Type B pancreatic cell (in vitro differentiated cells): ENCODE results near the gene KCNE3. TPM values are rescaled to one million over a fixed set of nuclear protein-coding genes. Genes with fewer than 3 reads are reported as not detected.

ENCODE experiments used
- DNase-seq: peaks from one replicate; pipeline ENCODE4 v3.0.0; 2021; ENCODE audit warnings: mixed read lengths; ENCODE audit not compliant: unreplicated experiment; ENCODE audit errors: extremely low spot score
- H3K27ac Mint-ChIP-seq: 2 replicates; pipeline ENCODE4 v1.8.0; 2021; ENCODE audit warnings: mild to moderate bottlenecking, mixed read lengths
- H3K27me3 Mint-ChIP-seq: 2 replicates; pipeline ENCODE4 v1.8.0; 2021; ENCODE audit warnings: mixed read lengths
- H3K36me3 Mint-ChIP-seq: 2 replicates; pipeline ENCODE4 v1.8.0; 2021; ENCODE audit warnings: mixed read lengths
- H3K4me1 Mint-ChIP-seq: one replicate; pipeline ENCODE4 v1.8.0; 2021; ENCODE audit warnings: mixed read lengths; ENCODE audit not compliant: unreplicated experiment
- H3K4me3 Mint-ChIP-seq: 2 replicates; pipeline ENCODE4 v1.8.0; 2021; ENCODE audit warnings: mild to moderate bottlenecking, mixed read lengths
- H3K9me3 Mint-ChIP-seq: 2 replicates; pipeline ENCODE4 v1.8.0; 2021; ENCODE audit warnings: mixed read lengths
- total RNA-seq: library from RNA; stranded (reverse); gene quantifications from 2 replicates; pipeline ENCODE4 v1.2.1, GENCODE V29; 2021; ENCODE audit warnings: low replicate concordance
- TF ChIP-seq, protein P1 (sequence below): fragments of 200-600 bp; sonication (generic); conservative IDR thresholded peaks from 2 replicates; pipeline ENCODE4 v1.5.0; 2021; ENCODE audit warnings: antibody characterized with exemption, mild to moderate bottlenecking

KCNE3 gene
- total RNA-seq, 1 donor from 2014 or later = 12.5 TPM

DNA sequence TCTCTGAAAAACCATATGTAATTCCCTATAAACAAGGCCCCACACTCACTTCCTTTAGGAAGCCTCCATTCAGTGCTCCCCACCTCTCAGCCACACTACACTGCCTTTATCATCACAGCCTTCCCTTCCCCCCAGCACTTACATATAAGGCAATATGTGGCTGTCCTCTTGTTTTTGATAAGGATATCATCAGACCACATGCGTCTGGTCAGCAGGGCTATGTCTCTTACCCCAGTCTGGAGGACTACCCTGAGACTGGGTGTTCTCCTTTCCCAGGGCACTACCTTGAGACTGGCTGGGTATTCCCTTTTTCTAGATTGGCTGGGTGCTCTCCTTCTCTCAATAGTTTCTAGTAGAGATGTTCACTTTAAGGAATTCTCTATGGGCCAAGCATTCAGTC is 7.8 kb downstream of the KCNE3 start:
- H3K27ac Mint-ChIP-seq = no peak overlapping the region
- TF ChIP-seq, protein P1, sequence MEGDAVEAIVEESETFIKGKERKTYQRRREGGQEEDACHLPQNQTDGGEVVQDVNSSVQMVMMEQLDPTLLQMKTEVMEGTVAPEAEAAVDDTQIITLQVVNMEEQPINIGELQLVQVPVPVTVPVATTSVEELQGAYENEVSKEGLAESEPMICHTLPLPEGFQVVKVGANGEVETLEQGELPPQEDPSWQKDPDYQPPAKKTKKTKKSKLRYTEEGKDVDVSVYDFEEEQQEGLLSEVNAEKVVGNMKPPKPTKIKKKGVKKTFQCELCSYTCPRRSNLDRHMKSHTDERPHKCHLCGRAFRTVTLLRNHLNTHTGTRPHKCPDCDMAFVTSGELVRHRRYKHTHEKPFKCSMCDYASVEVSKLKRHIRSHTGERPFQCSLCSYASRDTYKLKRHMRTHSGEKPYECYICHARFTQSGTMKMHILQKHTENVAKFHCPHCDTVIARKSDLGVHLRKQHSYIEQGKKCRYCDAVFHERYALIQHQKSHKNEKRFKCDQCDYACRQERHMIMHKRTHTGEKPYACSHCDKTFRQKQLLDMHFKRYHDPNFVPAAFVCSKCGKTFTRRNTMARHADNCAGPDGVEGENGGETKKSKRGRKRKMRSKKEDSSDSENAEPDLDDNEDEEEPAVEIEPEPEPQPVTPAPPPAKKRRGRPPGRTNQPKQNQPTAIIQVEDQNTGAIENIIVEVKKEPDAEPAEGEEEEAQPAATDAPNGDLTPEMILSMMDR = no peak
- no peak for DNase-seq
- no peaks in the 10 kb centered on the region for H3K4me1 Mint-ChIP-seq
- H3K36me3 Mint-ChIP-seq = no peaks in the 10 kb centered on the region
- peaks cover 5% of the 10 kb centered on the region for H3K27me3 Mint-ChIP-seq
- H3K4me3 Mint-ChIP-seq = no peak overlapping the region
- no peaks in the 10 kb centered on the region for H3K9me3 Mint-ChIP-seq

DNA sequence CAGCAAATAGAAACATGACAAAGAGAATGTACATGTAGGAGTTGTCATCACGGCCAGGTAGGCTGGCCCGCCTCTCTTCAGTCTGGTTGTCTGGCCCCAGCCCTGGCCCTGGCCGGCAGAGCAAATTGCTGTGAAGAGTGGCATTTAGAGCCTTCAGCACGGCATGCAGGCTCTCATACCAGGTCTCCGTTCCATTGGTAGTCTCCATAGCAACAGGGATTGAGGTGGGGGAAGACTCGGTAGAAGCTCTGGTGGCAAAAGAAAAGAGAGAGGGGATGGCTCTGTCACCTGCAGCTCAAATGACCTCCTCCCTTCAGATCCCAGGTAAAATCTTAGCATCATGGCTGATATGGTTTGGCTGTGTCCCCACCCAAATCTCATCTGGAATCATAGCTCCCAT is 10.0 kb downstream of the KCNE3 start:
- Mint-ChIP-seq H3K4me1 (no peaks in the 10 kb centered on the region), H3K36me3 (no peaks in the 10 kb centered on the region), H3K27me3 (peaks cover 10% of the 10 kb centered on the region), H3K27ac (no peak overlapping the region), H3K9me3 (no peaks in the 10 kb centered on the region), H3K4me3 (no peak overlapping the region)
- DNase-seq = no peak
- TF ChIP-seq, protein P1 = no peak

GRCh38 chr11:74453373-74453975 is 13.9 kb downstream of the KCNE3 start:
- Mint-ChIP-seq H3K27ac (no peak overlapping the region), H3K4me3 (no peak overlapping the region), H3K9me3 (no peaks in the 10 kb centered on the region), H3K4me1 (peaks cover 7% of the 10 kb centered on the region), H3K27me3 (peaks cover 10% of the 10 kb centered on the region), H3K36me3 (no peaks in the 10 kb centered on the region)
- TF ChIP-seq, protein P1 = peak; percentile 83
- no peak for DNase-seq

GRCh38 chr11:74452366-74452765 is 15.0 kb downstream of the KCNE3 start:
- DNase-seq = no peak
- peaks cover 7% of the 10 kb centered on the region for H3K4me1 Mint-ChIP-seq
- H3K27me3 Mint-ChIP-seq = peaks cover 10% of the 10 kb centered on the region
- no peaks in the 10 kb centered on the region for H3K36me3 Mint-ChIP-seq
- no peaks in the 10 kb centered on the region for H3K9me3 Mint-ChIP-seq
- no peak overlapping the region for H3K27ac Mint-ChIP-seq
- TF ChIP-seq, protein P1 = no peak
- H3K4me3 Mint-ChIP-seq = no peak overlapping the region

GRCh38 chr11:74450318-74450717 is 17.0 kb downstream of the KCNE3 start:
- H3K36me3 Mint-ChIP-seq = no peaks in the 10 kb centered on the region
- H3K4me1 Mint-ChIP-seq = peaks cover 16% of the 10 kb centered on the region
- H3K27me3 Mint-ChIP-seq = peaks cover 10% of the 10 kb centered on the region
- H3K4me3 Mint-ChIP-seq = no peak overlapping the region
- TF ChIP-seq, protein P1 = no peak
- H3K27ac Mint-ChIP-seq = no peak overlapping the region
- H3K9me3 Mint-ChIP-seq = no peaks in the 10 kb centered on the region
- no peak for DNase-seq
